ENCODE results near the gene GALNT12. TPM values are rescaled to one million over a fixed set of nuclear protein-coding genes. Genes with fewer than 3 reads are reported as not detected.

Gene GALNT12
- total RNA-seq, 1 experiment from 2014 or later, result 31.2 TPM

- POLR2A ChIA-PET, result no interaction called here
- no peak for DNase-seq (ENCODE audit: low read depth, low spot score)
- no peaks in the 10 kb centered on the region for H3K9me2 ChIP-seq (ENCODE audit: insufficient read depth)
- no peak overlapping the region for H3K27ac ChIP-seq (ENCODE audit: low read depth, low read length)
- peaks cover 0 to 11% of the 10 kb centered on the region in 2 experiments; a peak in 2 of 4 replicates for H3K4me1 ChIP-seq (ENCODE audit: control insufficient read depth in 1 of 2, insufficient read depth in 2 of 2, low read length in 2 of 2)
- no TSS peak for BruUV-seq (replicated peaks)
- H3K9ac ChIP-seq (ENCODE audit: low read length), result no peak overlapping the region
- H3K79me2 ChIP-seq (ENCODE audit: insufficient read depth, low read length), result no peaks in the 10 kb centered on the region
- H3K36me3 ChIP-seq (ENCODE audit: control insufficient read depth in 1 of 2, insufficient read depth in 2 of 2, low read length in 2 of 2), result peaks cover 21 to 22% of the 10 kb centered on the region in 2 experiments; a peak in 3 of 4 replicates
- intact Hi-C loops (cut with micrococcal nuclease), result loop anchor here (10.0 kb wide), 1 partner anchor 699 kb away; no protein-coding TSS in a partner anchor
- TF ChIP-seq CTCF (IDR thresholded peaks at IDR 0.05 in 2 of 3, conservative IDR thresholded peaks at IDR 0.05 in 1 of 3; ENCODE audit: borderline replicate concordance in 1 of 3, insufficient read depth in 1 of 3, low read depth in 2 of 3, low read length in 2 of 3) (peak in 2 of 3 experiments; percentile 3 to 7; a peak in 1 of 6 replicates), RAD21 (IDR thresholded peaks at IDR 0.05; ENCODE audit: low read depth) (no peak)
- H3K4me3 ChIP-seq (replicated peaks in 1 of 2; ENCODE audit: low read depth in 1 of 2, low read length in 2 of 2), result no peak overlapping the region
- no peak for ATAC-seq
- no peak overlapping the region for H2AFZ ChIP-seq (ENCODE audit: low read depth, low read length, poor library complexity, severe bottlenecking)
- CTCF ChIA-PET, result interaction anchor here (0.6 to 2.0 kb wide), 5 partner anchors 8 to 676 kb away, joined by 3 to 10 read pairs (median 3); no protein-coding TSS in a partner anchor
- H3K4me2 ChIP-seq (ENCODE audit: low read length), result no peak overlapping the region
- H3K9me3 ChIP-seq (ENCODE audit: control insufficient read depth in 1 of 2, insufficient read depth in 1 of 2, low read depth in 1 of 2, low read length in 2 of 2), result no peaks in the 10 kb centered on the region
- RAD21 ChIA-PET (ENCODE audit: low non-redundant PET in 1 of 2, low total read pairs in 2 of 2, uncharacterized antibody in 2 of 2, unreplicated experiment in 2 of 2), result no interaction called here
- no peaks in the 10 kb centered on the region for H4K20me1 ChIP-seq (ENCODE audit: insufficient read depth)
- H3K27me3 ChIP-seq (ENCODE audit: insufficient read depth, low read length), result no peaks in the 10 kb centered on the region
Observed at GRCh38 chr9:98773721-98774120, 33.7 kb upstream of the GALNT12 start.

DNA sequence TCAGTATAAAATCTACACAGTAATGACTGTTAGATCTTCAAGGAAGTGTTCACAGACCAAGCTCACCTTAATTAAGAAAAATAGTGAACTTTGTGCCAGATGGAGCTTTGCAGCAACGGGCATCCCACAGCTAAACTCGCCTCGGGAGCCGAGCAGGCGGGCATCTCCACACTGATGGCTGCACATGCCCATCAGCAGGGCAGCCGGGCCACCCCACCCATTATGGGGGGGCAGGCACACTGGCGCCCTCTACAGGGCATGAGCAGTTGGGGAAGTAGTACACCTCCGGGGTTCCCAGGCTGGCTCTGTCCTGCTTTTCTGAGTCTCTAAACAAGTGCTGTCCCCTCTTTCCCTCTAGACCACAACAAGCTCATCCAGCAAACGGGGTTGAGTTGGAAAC, 32.7 kb upstream of the GALNT12 start:
- ATAC-seq (peak; percentile 76), DNase-seq (ENCODE audit: low read depth, low spot score) (no peak)
- Histone ChIP-seq H3K9me2 (ENCODE audit: insufficient read depth) (no peaks in the 10 kb centered on the region), H3K4me2 (ENCODE audit: low read length) (peak overlapping the region; percentile 33), H3K9me3 (ENCODE audit: control insufficient read depth in 1 of 2, insufficient read depth in 1 of 2, low read depth in 1 of 2, low read length in 2 of 2) (no peaks in the 10 kb centered on the region), H2AFZ (ENCODE audit: low read depth, low read length, poor library complexity, severe bottlenecking) (no peak overlapping the region), H3K36me3 (ENCODE audit: control insufficient read depth in 1 of 2, insufficient read depth in 2 of 2, low read length in 2 of 2) (peaks cover 21 to 22% of the 10 kb centered on the region in 2 experiments; a peak in 3 of 4 replicates), H3K27me3 (ENCODE audit: insufficient read depth, low read length) (no peaks in the 10 kb centered on the region), H3K9ac (ENCODE audit: low read length) (no peak overlapping the region), H4K20me1 (ENCODE audit: insufficient read depth) (no peaks in the 10 kb centered on the region), H3K79me2 (ENCODE audit: insufficient read depth, low read length) (no peaks in the 10 kb centered on the region), H3K4me3 (replicated peaks in 1 of 2; ENCODE audit: low read depth in 1 of 2, low read length in 2 of 2) (no peak overlapping the region), H3K27ac (ENCODE audit: low read depth, low read length) (no peak overlapping the region), H3K4me1 (ENCODE audit: control insufficient read depth in 1 of 2, insufficient read depth in 2 of 2, low read length in 2 of 2) (peaks cover 0 to 11% of the 10 kb centered on the region in 2 experiments; a peak in 2 of 4 replicates)
- ChIA-PET POLR2A (no interaction called here), CTCF (interaction anchor here (0.7 to 3.1 kb wide), 12 partner anchors 9 to 569 kb away, joined by 3 to 36 read pairs (median 6); no protein-coding TSS in a partner anchor), RAD21 (ENCODE audit: low non-redundant PET in 1 of 2, low total read pairs in 2 of 2, uncharacterized antibody in 2 of 2, unreplicated experiment in 2 of 2) (no interaction called here)
- TF ChIP-seq ZNF274 (IDR thresholded peaks at IDR 0.05; ENCODE audit: low read depth, low read length), result no peak
- TF ChIP-seq POLR2AphosphoS5 (IDR thresholded peaks at IDR 0.05; ENCODE audit: low read depth, low read length), result no peak
- TF ChIP-seq SRF (IDR thresholded peaks at IDR 0.05; ENCODE audit: low read depth), result no peak
- no peak for TF ChIP-seq POLR2A (IDR thresholded peaks at IDR 0.05; ENCODE audit: borderline replicate concordance, extremely low read depth, insufficient read depth, insufficient read length)
- peak; percentile 37; the same call in 1 of the 2 replicates for TF ChIP-seq RAD21 (IDR thresholded peaks at IDR 0.05; ENCODE audit: low read depth)
- peak; percentile 45 to 85 (median 83); a peak in 5 of 6 replicates for TF ChIP-seq CTCF (IDR thresholded peaks at IDR 0.05 in 2 of 3, conservative IDR thresholded peaks at IDR 0.05 in 1 of 3; ENCODE audit: borderline replicate concordance in 1 of 3, insufficient read depth in 1 of 3, low read depth in 2 of 3, low read length in 2 of 3)
- TF ChIP-seq EGR1 (IDR thresholded peaks at IDR 0.05; ENCODE audit: low read depth), result no peak
- no peak for TF ChIP-seq ELF1 (IDR thresholded peaks at IDR 0.05; ENCODE audit: borderline replicate concordance, low read depth)
- no peak for TF ChIP-seq EZH2phosphoT487 (IDR thresholded peaks at IDR 0.05; ENCODE audit: borderline replicate concordance)
- no TSS peak for BruUV-seq (replicated peaks)
- intact Hi-C loops (cut with micrococcal nuclease), result loop anchor here (1.0 to 10.0 kb wide), 2 partner anchors 459 to 700 kb away; no protein-coding TSS in a partner anchor
